HCT116 (cell line): ENCODE measurements around the gene RBP4. TPM values are rescaled to one million over a fixed set of nuclear protein-coding genes. Genes with fewer than 3 reads are reported as not detected.

Experiments
- ATAC-seq: fragments of 200-7000 bp; cut with Tn5 transposase; 2 replicates; pipeline ENCODE4 v1.9.1; 2020; ENCODE audit warnings: mild to moderate bottlenecking, moderate library complexity
- BruUV-seq: library from RNA; stranded (reverse); fragments of 400-500 nt; replicated peaks from 2 replicates; lab custom pipeline; 2021; lab: Mats Ljungman, UMichigan
- CTCF ChIA-PET: fragments of 300-600 bp; sonication (Branson Sonifier 250); formaldehyde crosslinking; loops from one replicate; lab custom pipeline; 2021; ENCODE audit warnings: antibody characterized with exemption; lab: Charles Lee
- POLR2A ChIA-PET: fragments of 300-600, 350-600 bp; sonication (Branson Sonifier 250); formaldehyde crosslinking; loops from one replicate; lab custom pipeline; 2021; ENCODE audit warnings: antibody characterized with exemption; lab: Charles Lee
- RAD21 ChIA-PET, 2 experiments: fragments of 300-600 bp; sonication (Branson Sonifier 250); formaldehyde crosslinking; loops; one replicate each; lab custom pipeline; 2023; ENCODE audit warnings: low total read pairs in 2 of 2; ENCODE audit not compliant: uncharacterized antibody in 2 of 2, unreplicated experiment in 2 of 2, low non-redundant PET in 1 of 2; lab: Charles Lee
- DNase-seq: peaks from one replicate; pipeline ENCODE4 v3.0.0-alpha.2; 2010; ENCODE audit warnings: low read depth, low spot score
- H2AFZ ChIP-seq: fragments of 200-600 bp; shearing (Covaris generic), sonication (generic); 2 replicates; pipeline ENCODE4 v1.6.1; 2017; ENCODE audit warnings: low read depth, mixed run types, mixed read lengths, antibody characterized with exemption, low read length; ENCODE audit not compliant: poor library complexity, severe bottlenecking
- H3K27ac ChIP-seq: 2 replicates; pipeline ENCODE4 v1.5.1; 2012; ENCODE audit warnings: low read depth, low read length
- H3K27me3 ChIP-seq: fragments of 200-600 bp; sonication (generic); 2 replicates; pipeline ENCODE4 v1.6.1; 2016; ENCODE audit warnings: mixed run types, low read length, mixed read lengths; ENCODE audit not compliant: insufficient read depth
- H3K36me3 ChIP-seq, 2 experiments: fragments of 200-500 bp in 1 of 2; fragments of 200-600 bp in 1 of 2; sonication (Bioruptor generic) in 1 of 2; sonication (generic) in 1 of 2; 2 replicates each; pipeline versions ENCODE4 v1.5.1 to v1.6.1; 2014 to 2016; ENCODE audit warnings: low read length in 2 of 2, inconsistent platforms in 1 of 2, mixed read lengths in 1 of 2, mixed run types in 1 of 2; ENCODE audit not compliant: insufficient read depth in 2 of 2, control insufficient read depth in 1 of 2
- H3K4me1 ChIP-seq, 2 experiments: fragments of 200-600 bp in 1 of 2; sonication (generic) in 1 of 2; 2 replicates each; pipeline versions ENCODE4 v1.5.1 to v1.6.1; 2012 to 2017; ENCODE audit warnings: low read length in 2 of 2, inconsistent platforms in 1 of 2, mild to moderate bottlenecking in 1 of 2, mixed read lengths in 1 of 2, mixed run types in 1 of 2, moderate library complexity in 1 of 2; ENCODE audit not compliant: insufficient read depth in 2 of 2, control insufficient read depth in 1 of 2
- H3K4me2 ChIP-seq: fragments of 200-600 bp; sonication (generic); 2 replicates; pipeline ENCODE4 v1.6.1; 2017; ENCODE audit warnings: mixed run types, low read length, mixed read lengths
- H3K4me3 ChIP-seq, 2 experiments: fragments of 200-600 bp in 1 of 2; sonication (generic) in 1 of 2; replicated peaks in 1 of 2; 2 replicates each; pipeline ENCODE4 v1.5.1; 2011 to 2016; ENCODE audit warnings: low read length in 2 of 2, control low read depth in 1 of 2, low read depth in 1 of 2, mild to moderate bottlenecking in 1 of 2, mixed read lengths in 1 of 2, mixed run types in 1 of 2
- H3K79me2 ChIP-seq: fragments of 200-600 bp; sonication (generic); 2 replicates; pipeline ENCODE4 v1.6.1; 2017; ENCODE audit warnings: mild to moderate bottlenecking, mixed run types, low read length, moderate library complexity, mixed read lengths; ENCODE audit not compliant: insufficient read depth
- H3K9ac ChIP-seq: fragments of 200-600 bp; sonication (generic); 2 replicates; pipeline ENCODE4 v1.6.1; 2016; ENCODE audit warnings: low read length, mixed read lengths
- H3K9me2 ChIP-seq: fragments of 200-600 bp; sonication (generic), shearing (Covaris generic); 2 replicates; pipeline ENCODE4 v1.6.1; 2017; ENCODE audit warnings: mixed run types, mild to moderate bottlenecking, moderate library complexity; ENCODE audit not compliant: insufficient read depth
- H3K9me3 ChIP-seq, 2 experiments: fragments of 200-500 bp in 1 of 2; fragments of 200-600 bp in 1 of 2; sonication (Bioruptor generic) in 1 of 2; sonication (generic) in 1 of 2; 2 replicates each; pipeline ENCODE4 v1.6.1; 2014 to 2017; ENCODE audit warnings: low read length in 2 of 2, mixed read lengths in 2 of 2, inconsistent platforms in 1 of 2, low read depth in 1 of 2, mild to moderate bottlenecking in 1 of 2, mixed run types in 1 of 2, moderate library complexity in 1 of 2; ENCODE audit not compliant: control insufficient read depth in 1 of 2, insufficient read depth in 1 of 2
- H4K20me1 ChIP-seq: fragments of 200-600 bp; sonication (generic), shearing (Covaris generic); 2 replicates; pipeline ENCODE4 v1.6.1; 2017; ENCODE audit warnings: mixed run types, mild to moderate bottlenecking, moderate library complexity; ENCODE audit not compliant: insufficient read depth
- ATF3 ChIP-seq: IDR thresholded peaks from 2 replicates; pipeline ENCODE4 v1.6.1; 2012
- CBX3 ChIP-seq: IDR thresholded peaks from 2 replicates; pipeline ENCODE4 v1.6.1; 2012; ENCODE audit warnings: low read depth
- CEBPB ChIP-seq: IDR thresholded peaks from 2 replicates; pipeline ENCODE4 v1.6.1; 2012; ENCODE audit warnings: low read depth
- EGR1 ChIP-seq: IDR thresholded peaks from 2 replicates; pipeline ENCODE4 v1.6.1; 2012; ENCODE audit warnings: low read depth
- ELF1 ChIP-seq: IDR thresholded peaks from 2 replicates; pipeline ENCODE4 v1.6.1; 2012; ENCODE audit warnings: low read depth, borderline replicate concordance
- EZH2phosphoT487 ChIP-seq: fragments of 200-600 bp; IDR thresholded peaks from 2 replicates; pipeline ENCODE4 v1.6.1; 2018; ENCODE audit warnings: antibody characterized with exemption, borderline replicate concordance
- FOSL1 ChIP-seq: IDR thresholded peaks from 2 replicates; pipeline ENCODE4 v1.6.1; 2012; ENCODE audit warnings: low read depth
- MAX ChIP-seq: IDR thresholded peaks from 2 replicates; pipeline ENCODE4 v1.6.1; 2012
- POLR2A ChIP-seq: IDR thresholded peaks from 2 replicates; pipeline ENCODE4 v1.7.0; 2011; ENCODE audit warnings: borderline replicate concordance; ENCODE audit not compliant: insufficient read depth, insufficient read length; ENCODE audit errors: extremely low read depth
- REST ChIP-seq: IDR thresholded peaks from 2 replicates; pipeline ENCODE4 v1.6.1; 2012; ENCODE audit warnings: low read depth
- SIN3A ChIP-seq: IDR thresholded peaks from 2 replicates; pipeline ENCODE4 v1.6.1; 2012; ENCODE audit warnings: low read depth
- SP1 ChIP-seq: IDR thresholded peaks from 2 replicates; pipeline ENCODE4 v1.6.1; 2012; ENCODE audit warnings: low read depth
- SRF ChIP-seq: IDR thresholded peaks from 2 replicates; pipeline ENCODE4 v1.6.1; 2012; ENCODE audit warnings: low read depth
- YY1 ChIP-seq: IDR thresholded peaks from 2 replicates; pipeline ENCODE4 v1.6.1; 2011; ENCODE audit warnings: low read length, low read depth, moderate library complexity, mild to moderate bottlenecking; ENCODE audit not compliant: insufficient replicate concordance; ENCODE audit errors: extremely low read depth
- intact Hi-C: fragments of 100-400 bp; cut with micrococcal nuclease; formaldehyde crosslinking; loops from 2 replicates; pipeline ENCODE4 v1.10.0; 2022
- total RNA-seq: library from RNA; stranded (reverse); gene quantifications from one replicate; pipeline ENCODE4 v1.2.1, GENCODE V29; 2021; ENCODE audit not compliant: unreplicated experiment

RBP4 gene
- total RNA-seq, 1 experiment from 2014 or later: 2.4 TPM

GRCh38 chr10:93559490-93559889, 41.5 kb downstream of the RBP4 start:
- H3K27me3 ChIP-seq: no peaks in the 10 kb centered on the region
- H4K20me1 ChIP-seq: no peaks in the 10 kb centered on the region
- H3K4me2 ChIP-seq: no peak overlapping the region
- RAD21 ChIA-PET: no interaction called here
- H3K9me2 ChIP-seq: no peaks in the 10 kb centered on the region
- H3K27ac ChIP-seq: no peak overlapping the region
- peaks cover 0 to 7% of the 10 kb centered on the region in 2 experiments; a peak in 2 of 4 replicates for H3K4me1 ChIP-seq
- no peaks in the 10 kb centered on the region for H3K79me2 ChIP-seq
- DNase-seq (no peak), ATAC-seq (no peak)
- H3K9me3 ChIP-seq: no peaks in the 10 kb centered on the region
- TF ChIP-seq FOSL1 (no peak), CEBPB (no peak), EGR1 (no peak), EZH2phosphoT487 (no peak), REST (no peak), CBX3 (no peak), POLR2A (no peak), SIN3A (no peak), ATF3 (no peak), YY1 (no peak), SRF (no peak), MAX (no peak), SP1 (no peak), ELF1 (no peak)
- POLR2A ChIA-PET: no interaction called here
- H2AFZ ChIP-seq: no peak overlapping the region
- BruUV-seq: no TSS peak
- intact Hi-C loops: no loop called here
- no peak overlapping the region for H3K9ac ChIP-seq
- H3K4me3 ChIP-seq: no peak overlapping the region
- no peaks in the 10 kb centered on the region for H3K36me3 ChIP-seq
- CTCF ChIA-PET: interaction anchor here (1.2 kb wide), 1 partner anchor 17 kb away, joined by 3 read pairs; no protein-coding TSS in a partner anchor
